WTC11 (cell line): Measurements from ENCODE around the gene HACE1.

ENCODE experiments used
- CTCF ChIP-seq: fragments of 200-600 bp; IDR thresholded peaks from 2 replicates; pipeline ENCODE4 v1.8.0; 2022; ENCODE audit warnings: antibody characterized with exemption
- E2F1 ChIP-seq: sonication (generic); formaldehyde crosslinking; IDR thresholded peaks from 2 replicates; pipeline ENCODE4 v1.8.0; 2022; ENCODE audit warnings: mild to moderate bottlenecking, missing genetic modification reagents
- E2F4 ChIP-seq: sonication (generic); formaldehyde crosslinking; IDR thresholded peaks from 2 replicates; pipeline ENCODE4 v1.8.1; 2022; ENCODE audit warnings: low read depth, mild to moderate bottlenecking, moderate library complexity, missing genetic modification reagents, borderline replicate concordance
- IRF2 ChIP-seq: sonication (generic); formaldehyde crosslinking; IDR thresholded peaks from 2 replicates; pipeline ENCODE4 v1.8.0; 2022; ENCODE audit warnings: low read depth, missing genetic modification reagents, borderline replicate concordance
- SP1 ChIP-seq: sonication (generic); formaldehyde crosslinking; conservative IDR thresholded peaks from 2 replicates; pipeline ENCODE4 v1.8.1; 2022; ENCODE audit warnings: missing genetic modification reagents
- TEAD1 ChIP-seq: sonication (generic); formaldehyde crosslinking; IDR thresholded peaks from 2 replicates; pipeline ENCODE4 v1.8.0; 2022; ENCODE audit warnings: mild to moderate bottlenecking, missing genetic modification reagents
- TP53 ChIP-seq: sonication (generic); formaldehyde crosslinking; IDR thresholded peaks from 2 replicates; pipeline ENCODE4 v1.8.1; 2023; ENCODE audit warnings: mild to moderate bottlenecking, missing genetic modification reagents
- ZBTB21 ChIP-seq: sonication (generic); formaldehyde crosslinking; IDR thresholded peaks from 2 replicates; pipeline ENCODE4 v1.8.1; 2023; ENCODE audit warnings: mild to moderate bottlenecking, missing genetic modification reagents, borderline replicate concordance
- ZBTB43 ChIP-seq: sonication (generic); formaldehyde crosslinking; IDR thresholded peaks from 2 replicates; pipeline ENCODE4 v1.8.1; 2023; ENCODE audit warnings: mild to moderate bottlenecking, missing genetic modification reagents
- ZNF138 ChIP-seq: sonication (generic); formaldehyde crosslinking; conservative IDR thresholded peaks from 2 replicates; pipeline ENCODE4 v1.8.1; 2022; ENCODE audit warnings: mild to moderate bottlenecking, moderate library complexity, missing genetic modification reagents
- ZNF219 ChIP-seq: sonication (generic); formaldehyde crosslinking; IDR thresholded peaks from 2 replicates; pipeline ENCODE4 v1.8.0; 2023; ENCODE audit warnings: missing genetic modification reagents, mild to moderate bottlenecking, borderline replicate concordance
- TF ChIP-seq, protein P1 (sequence below): sonication (generic); formaldehyde crosslinking; IDR thresholded peaks from 2 replicates; pipeline ENCODE4 v1.8.0; 2022; ENCODE audit warnings: mild to moderate bottlenecking, missing genetic modification reagents
- TF ChIP-seq, protein P2 (sequence below): sonication (generic); formaldehyde crosslinking; IDR thresholded peaks from 2 replicates; pipeline ENCODE4 v1.8.1; 2022; ENCODE audit warnings: mild to moderate bottlenecking, moderate library complexity, missing genetic modification reagents

GRCh38 chr6:104699593-104700329 lies 160.0 kb downstream of the HACE1 start:
- TF ChIP-seq CTCF (no peak), E2F1 (CRISPR knock-in tag) (no peak), TP53 (no peak), ZNF138 (no peak), ZBTB43 (CRISPR knock-in tag) (no peak), ZBTB21 (CRISPR knock-in tag) (no peak), TEAD1 (CRISPR knock-in tag) (no peak), ZNF219 (CRISPR knock-in tag) (no peak), SP1 (CRISPR knock-in tag) (no peak), IRF2 (CRISPR knock-in tag) (no peak), E2F4 (CRISPR knock-in tag) (no peak)
- TF ChIP-seq, protein P1, sequence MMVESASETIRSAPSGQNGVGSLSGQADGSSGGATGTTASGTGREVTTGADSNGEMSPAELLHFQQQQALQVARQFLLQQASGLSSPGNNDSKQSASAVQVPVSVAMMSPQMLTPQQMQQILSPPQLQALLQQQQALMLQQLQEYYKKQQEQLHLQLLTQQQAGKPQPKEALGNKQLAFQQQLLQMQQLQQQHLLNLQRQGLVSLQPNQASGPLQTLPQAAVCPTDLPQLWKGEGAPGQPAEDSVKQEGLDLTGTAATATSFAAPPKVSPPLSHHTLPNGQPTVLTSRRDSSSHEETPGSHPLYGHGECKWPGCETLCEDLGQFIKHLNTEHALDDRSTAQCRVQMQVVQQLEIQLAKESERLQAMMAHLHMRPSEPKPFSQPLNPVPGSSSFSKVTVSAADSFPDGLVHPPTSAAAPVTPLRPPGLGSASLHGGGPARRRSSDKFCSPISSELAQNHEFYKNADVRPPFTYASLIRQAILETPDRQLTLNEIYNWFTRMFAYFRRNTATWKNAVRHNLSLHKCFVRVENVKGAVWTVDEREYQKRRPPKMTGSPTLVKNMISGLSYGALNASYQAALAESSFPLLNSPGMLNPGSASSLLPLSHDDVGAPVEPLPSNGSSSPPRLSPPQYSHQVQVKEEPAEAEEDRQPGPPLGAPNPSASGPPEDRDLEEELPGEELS (CRISPR knock-in tag), result no peak
- TF ChIP-seq, protein P2, sequence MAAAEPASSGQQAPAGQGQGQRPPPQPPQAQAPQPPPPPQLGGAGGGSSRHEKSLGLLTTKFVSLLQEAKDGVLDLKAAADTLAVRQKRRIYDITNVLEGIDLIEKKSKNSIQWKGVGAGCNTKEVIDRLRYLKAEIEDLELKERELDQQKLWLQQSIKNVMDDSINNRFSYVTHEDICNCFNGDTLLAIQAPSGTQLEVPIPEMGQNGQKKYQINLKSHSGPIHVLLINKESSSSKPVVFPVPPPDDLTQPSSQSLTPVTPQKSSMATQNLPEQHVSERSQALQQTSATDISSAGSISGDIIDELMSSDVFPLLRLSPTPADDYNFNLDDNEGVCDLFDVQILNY, result no peak
